ENCODE data around the gene POM121C.
"Not testable (repeated sequence)": the region's sequence is repeated elsewhere in the genome, so short reads cannot be mapped to it uniquely, and the experiment has no call there.

The POM121C gene

GRCh38 chr7:75418292-75418858, 67.7 kb downstream of the POM121C start:
- H2AFZ ChIP-seq (ENCODE audit: low read depth, low read length); H3K27me3 ChIP-seq (ENCODE audit: insufficient read depth, low read length); H3K9me3 ChIP-seq (ENCODE audit: low read length); H3K4me1 ChIP-seq (ENCODE audit: insufficient read depth, low read length); H3K4me3 ChIP-seq (ENCODE audit: low read length): not testable (repeated sequence)
- peaks cover 23% of the 10 kb centered on the region for H3K36me3 ChIP-seq (ENCODE audit: insufficient read depth, low read length)

DNA sequence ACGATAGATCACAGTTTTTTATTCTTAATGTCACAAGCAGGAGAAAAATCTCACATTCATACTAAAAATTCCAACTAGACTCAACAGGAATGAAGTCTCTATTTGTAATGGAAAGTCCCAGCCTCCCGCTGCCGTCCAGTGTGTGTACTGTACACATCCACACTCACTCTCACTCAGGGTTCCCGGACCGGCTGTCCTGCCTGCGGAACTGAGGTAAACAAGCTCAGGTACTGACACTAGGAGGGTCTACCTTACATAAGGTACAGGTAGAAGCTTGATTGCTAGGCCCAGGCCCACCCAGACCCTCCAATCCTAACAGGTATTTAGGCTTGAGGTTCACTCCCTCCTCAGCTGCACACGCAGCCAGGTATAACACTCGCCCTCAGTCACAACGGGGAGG, 69.3 kb downstream of the POM121C start:
- not testable (repeated sequence) for H3K27me3 ChIP-seq (ENCODE audit: insufficient read depth, low read length); H3K9me3 ChIP-seq (ENCODE audit: low read length); H3K4me3 ChIP-seq (ENCODE audit: low read length); H2AFZ ChIP-seq (ENCODE audit: low read depth, low read length); H3K4me1 ChIP-seq (ENCODE audit: insufficient read depth, low read length)
- peaks cover 22% of the 10 kb centered on the region for H3K36me3 ChIP-seq (ENCODE audit: insufficient read depth, low read length)

DNA sequence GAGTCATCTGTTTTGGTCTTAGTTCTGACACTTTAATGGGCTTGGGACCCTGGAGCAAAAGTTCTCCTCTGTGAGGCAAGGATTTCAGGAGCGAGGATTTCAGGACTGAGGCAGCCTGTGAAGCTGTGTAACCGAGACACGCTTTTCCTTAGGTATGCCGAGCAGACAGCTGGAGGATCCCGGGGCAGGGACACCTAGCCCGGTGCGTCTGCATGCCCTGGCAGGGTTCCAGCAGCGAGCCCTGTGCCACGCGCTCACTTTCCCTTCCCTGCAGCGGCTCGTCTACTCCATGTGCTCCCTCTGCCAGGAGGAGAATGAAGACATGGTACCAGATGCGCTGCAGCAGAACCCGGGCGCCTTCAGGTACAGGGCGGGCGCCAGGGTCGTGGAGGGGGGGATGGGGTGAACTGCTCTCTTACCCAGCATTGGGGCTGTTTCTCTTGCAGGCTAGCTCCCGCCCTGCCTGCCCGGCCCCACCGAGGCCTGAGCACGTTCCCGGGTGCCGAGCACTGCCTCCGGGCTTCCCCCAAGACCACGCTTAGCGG, 70.2 kb downstream of the POM121C start:
- not testable (repeated sequence) for H3K4me3 ChIP-seq (ENCODE audit: low read length); H3K4me1 ChIP-seq (ENCODE audit: insufficient read depth, low read length); H2AFZ ChIP-seq (ENCODE audit: low read depth, low read length); H3K27me3 ChIP-seq (ENCODE audit: insufficient read depth, low read length); H3K9me3 ChIP-seq (ENCODE audit: low read length)
- peaks cover 18% of the 10 kb centered on the region for H3K36me3 ChIP-seq (ENCODE audit: insufficient read depth, low read length)

- H2AFZ ChIP-seq (ENCODE audit: low read depth, low read length): not testable (repeated sequence)
These were observed 70.7 kb downstream of the POM121C start for GRCh38 chr7:75415428-75415817.

GRCh38 chr7:75414708-75415427, 71.2 kb downstream of the POM121C start:
- not testable (repeated sequence) for H2AFZ ChIP-seq (ENCODE audit: low read depth, low read length); H3K9me3 ChIP-seq (ENCODE audit: low read length); H3K4me1 ChIP-seq (ENCODE audit: insufficient read depth, low read length); H3K27me3 ChIP-seq (ENCODE audit: insufficient read depth, low read length); H3K4me3 ChIP-seq (ENCODE audit: low read length)
- peaks cover 16% of the 10 kb centered on the region for H3K36me3 ChIP-seq (ENCODE audit: insufficient read depth, low read length)

More at GRCh38 chr7:75415428-75415817, 70.7 kb downstream of the POM121C start:
- not testable (repeated sequence) for H3K9me3 ChIP-seq (ENCODE audit: low read length); H3K4me3 ChIP-seq (ENCODE audit: low read length); H3K27me3 ChIP-seq (ENCODE audit: insufficient read depth, low read length); H3K4me1 ChIP-seq (ENCODE audit: insufficient read depth, low read length)
- H3K36me3 ChIP-seq (ENCODE audit: insufficient read depth, low read length): peaks cover 17% of the 10 kb centered on the region

GRCh38 chr7:75414204-75414603, 71.9 kb downstream of the POM121C start:
- H3K4me3 ChIP-seq (ENCODE audit: low read length); H2AFZ ChIP-seq (ENCODE audit: low read depth, low read length); H3K27me3 ChIP-seq (ENCODE audit: insufficient read depth, low read length); H3K9me3 ChIP-seq (ENCODE audit: low read length); H3K4me1 ChIP-seq (ENCODE audit: insufficient read depth, low read length): not testable (repeated sequence)
- peaks cover 12% of the 10 kb centered on the region for H3K36me3 ChIP-seq (ENCODE audit: insufficient read depth, low read length)

DNA sequence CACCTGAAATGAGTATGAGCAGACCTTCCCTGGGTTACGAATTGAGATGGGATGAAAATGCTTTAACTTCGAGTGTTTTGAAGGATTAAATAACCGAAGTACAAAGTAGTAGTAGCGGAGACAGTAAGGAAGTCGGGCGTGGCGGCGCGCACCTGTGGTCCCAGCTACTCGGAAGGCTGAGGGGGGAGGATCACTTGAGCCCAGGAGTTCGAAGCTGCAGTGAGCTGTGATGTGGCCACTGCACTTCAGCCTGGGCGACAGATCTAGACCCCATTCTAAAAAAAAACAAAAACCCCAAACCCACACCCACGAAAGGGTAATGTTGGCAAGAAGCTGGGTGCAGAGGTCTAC, 75.3 kb downstream of the POM121C start:
- H2AFZ ChIP-seq (ENCODE audit: low read depth, low read length); H3K36me3 ChIP-seq (ENCODE audit: insufficient read depth, low read length); H3K4me3 ChIP-seq (ENCODE audit: low read length); H3K4me1 ChIP-seq (ENCODE audit: insufficient read depth, low read length); H3K9me3 ChIP-seq (ENCODE audit: low read length); H3K27me3 ChIP-seq (ENCODE audit: insufficient read depth, low read length): not testable (repeated sequence)

GRCh38 chr7:75409880-75410822, 75.9 kb downstream of the POM121C start:
- not testable (repeated sequence) for H2AFZ ChIP-seq (ENCODE audit: low read depth, low read length); H3K4me3 ChIP-seq (ENCODE audit: low read length); H3K36me3 ChIP-seq (ENCODE audit: insufficient read depth, low read length); H3K9me3 ChIP-seq (ENCODE audit: low read length); H3K4me1 ChIP-seq (ENCODE audit: insufficient read depth, low read length); H3K27me3 ChIP-seq (ENCODE audit: insufficient read depth, low read length)

DNA sequence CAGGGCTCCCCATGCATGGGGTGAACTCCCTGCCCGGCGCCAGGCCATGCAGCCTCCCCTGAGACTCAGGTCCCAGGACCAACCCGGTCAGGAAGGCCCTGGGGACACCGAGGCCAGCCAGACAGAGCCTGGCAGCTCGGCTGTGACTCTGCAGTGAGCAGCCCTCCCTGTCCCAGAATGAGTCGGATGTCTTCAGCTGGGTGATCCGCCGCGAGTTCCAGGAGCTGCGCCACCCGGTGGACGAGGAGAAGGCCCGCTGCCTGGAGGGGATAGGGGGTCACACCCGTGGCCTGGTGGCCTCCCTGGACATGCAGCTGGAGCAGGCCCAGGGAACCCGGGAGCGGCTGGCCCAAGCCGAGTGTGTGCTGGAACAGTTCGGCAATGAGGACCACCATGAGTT, 81.4 kb downstream of the POM121C start:
- H3K4me3 ChIP-seq (ENCODE audit: low read length); H3K4me1 ChIP-seq (ENCODE audit: insufficient read depth, low read length); H3K27me3 ChIP-seq (ENCODE audit: insufficient read depth, low read length); H3K9me3 ChIP-seq (ENCODE audit: low read length); H2AFZ ChIP-seq (ENCODE audit: low read depth, low read length); H3K36me3 ChIP-seq (ENCODE audit: insufficient read depth, low read length): not testable (repeated sequence)

GRCh38 chr7:75403455-75404443, 82.3 kb downstream of the POM121C start:
- not testable (repeated sequence) for H3K27me3 ChIP-seq (ENCODE audit: insufficient read depth, low read length); H3K36me3 ChIP-seq (ENCODE audit: insufficient read depth, low read length); H3K9me3 ChIP-seq (ENCODE audit: low read length); H2AFZ ChIP-seq (ENCODE audit: low read depth, low read length); H3K4me1 ChIP-seq (ENCODE audit: insufficient read depth, low read length); H3K4me3 ChIP-seq (ENCODE audit: low read length)

- not testable (repeated sequence) for H2AFZ ChIP-seq (ENCODE audit: low read depth, low read length); H3K4me1 ChIP-seq (ENCODE audit: insufficient read depth, low read length); H3K27me3 ChIP-seq (ENCODE audit: insufficient read depth, low read length); H3K9me3 ChIP-seq (ENCODE audit: low read length); H3K4me3 ChIP-seq (ENCODE audit: low read length); H3K36me3 ChIP-seq (ENCODE audit: insufficient read depth, low read length)
These were observed 85.5 kb downstream of the POM121C start for GRCh38 chr7:75400575-75400974.

DNA sequence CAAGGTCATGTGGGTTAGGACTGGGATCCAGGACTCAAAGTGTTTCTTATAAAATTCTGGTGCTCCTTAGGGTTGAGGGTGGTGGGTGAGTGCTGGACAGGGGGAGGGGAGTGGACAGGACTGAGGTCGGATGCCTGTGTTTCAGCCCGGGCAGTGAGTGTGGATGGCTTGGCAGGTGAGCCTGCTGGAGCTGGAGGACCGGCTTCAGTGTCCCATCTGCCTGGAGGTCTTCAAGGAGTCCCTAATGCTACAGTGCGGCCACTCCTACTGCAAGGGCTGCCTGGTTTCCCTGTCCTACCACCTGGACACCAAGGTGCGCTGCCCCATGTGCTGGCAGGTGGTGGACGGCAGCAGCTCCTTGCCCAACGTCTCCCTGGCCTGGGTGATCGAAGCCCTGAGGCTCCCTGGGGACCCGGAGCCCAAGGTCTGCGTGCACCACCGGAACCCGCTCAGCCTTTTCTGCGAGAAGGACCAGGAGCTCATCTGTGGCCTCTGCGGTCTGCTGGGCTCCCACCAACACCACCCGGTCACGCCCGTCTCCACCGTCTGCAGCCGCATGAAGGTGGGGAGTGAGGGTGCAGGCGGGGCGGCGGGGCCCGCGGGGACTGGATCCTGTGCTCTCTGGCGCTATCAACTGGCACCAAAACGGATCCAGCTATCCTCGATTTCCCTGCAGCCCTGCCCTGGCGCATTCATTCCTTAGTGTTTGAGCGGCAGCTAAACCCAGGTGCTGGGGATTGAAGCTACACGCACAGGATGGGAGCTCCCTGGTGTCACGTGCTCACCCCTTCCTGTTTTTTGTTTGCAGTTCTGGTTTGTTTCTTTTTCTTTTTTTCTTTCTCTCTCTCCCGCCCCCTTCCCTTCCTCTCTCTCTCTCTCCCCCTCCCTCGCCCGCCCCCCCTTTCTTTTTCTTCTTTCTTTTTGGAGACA, 87.1 kb downstream of the POM121C start:
- not testable (repeated sequence) for H3K4me1 ChIP-seq (ENCODE audit: insufficient read depth, low read length); H3K27me3 ChIP-seq (ENCODE audit: insufficient read depth, low read length); H3K4me3 ChIP-seq (ENCODE audit: low read length); H3K9me3 ChIP-seq (ENCODE audit: low read length); H2AFZ ChIP-seq (ENCODE audit: low read depth, low read length); H3K36me3 ChIP-seq (ENCODE audit: insufficient read depth, low read length)
